Epithelial cell of esophagus (primary cell): Measurements from ENCODE around the gene OXSR1.

Experiments
- DNase-seq: peaks from one replicate; pipeline ENCODE4 v3.0.0; 2010; ENCODE audit warnings: low read depth
- H3K4me3 ChIP-seq: 2 replicates; pipeline ENCODE4 v1.5.1; 2011; ENCODE audit warnings: mild to moderate bottlenecking, low read length, control low read depth
- CTCF ChIP-seq: IDR thresholded peaks from 2 replicates; pipeline ENCODE4 v1.5.1; 2011; ENCODE audit warnings: low read depth, mild to moderate bottlenecking, low read length, control low read depth, inconsistent platforms; ENCODE audit not compliant: insufficient read depth; ENCODE audit errors: missing control alignments

The OXSR1 gene

GRCh38 chr3:38251197-38251596, 85.9 kb downstream of the OXSR1 start:
- H3K4me3 ChIP-seq: no peak overlapping the region
- DNase-seq: no peak
- no peak for TF ChIP-seq CTCF

GRCh38 chr3:38253704-38254103, 88.4 kb downstream of the OXSR1 start:
- TF ChIP-seq CTCF: no peak
- H3K4me3 ChIP-seq: no peak overlapping the region
- no peak for DNase-seq

GRCh38 chr3:38254872-38255271, 89.5 kb downstream of the OXSR1 start:
- no peak for DNase-seq
- no peak for TF ChIP-seq CTCF
- no peak overlapping the region for H3K4me3 ChIP-seq

- no peak for TF ChIP-seq CTCF
- no peak overlapping the region for H3K4me3 ChIP-seq
- DNase-seq: no peak
Measured at GRCh38 chr3:38255627-38256026, 90.3 kb downstream of the OXSR1 start.

- no peak overlapping the region for H3K4me3 ChIP-seq
- no peak for DNase-seq
- TF ChIP-seq CTCF: no peak
Measured at GRCh38 chr3:38257583-38257982, 92.2 kb downstream of the OXSR1 start.

GRCh38 chr3:38260474-38260873, 95.1 kb downstream of the OXSR1 start:
- no peak overlapping the region for H3K4me3 ChIP-seq
- no peak for TF ChIP-seq CTCF
- DNase-seq: no peak

GRCh38 chr3:38264353-38264771, 99.0 kb downstream of the OXSR1 start:
- DNase-seq: no peak
- H3K4me3 ChIP-seq: no peak overlapping the region
- TF ChIP-seq CTCF: no peak
